Pancreas (tissue), 10 donors: ENCODE data around the gene NINJ1. TPM values are rescaled to one million over a fixed set of nuclear protein-coding genes. Genes with fewer than 3 reads are reported as not detected.

Source experiments
- ATAC-seq, 4 donors: fragments of 200-7000 bp; cut with Tn5 transposase; one replicate each; pipeline versions ENCODE4 v1.8.0 to v1.9.1; 2020; ENCODE audit warnings: mild to moderate bottlenecking in 4 of 4, moderate library complexity in 4 of 4
- DNase-seq, 6 donors: peaks; one replicate each; pipeline ENCODE4 v3.0.0-alpha.2; 2020
- FAIRE-seq: peaks from 2 replicates; lab custom pipeline; 2012; peaks lifted over from hg19 to GRCh38; lab: Jason Lieb, UNC
- H3K27ac ChIP-seq, 4 donors: fragments of 200-600 bp; sonication (generic); 1 replicate in 3 of 4; 2 replicates in 1 of 4; pipeline versions ENCODE4 v1.5.0 to v1.8.0; 2020
- H3K27me3 ChIP-seq, 4 donors: fragments of 200-600 bp; one replicate each; pipeline ENCODE4 v1.8.0; 2021
- H3K36me3 ChIP-seq, 3 donors: fragments of 200-600 bp; sonication (generic) in 1 of 3; one replicate each; pipeline versions ENCODE4 v1.5.0 to v1.8.0; 2020 to 2021
- H3K4me1 ChIP-seq, 3 donors: fragments of 200-600 bp; one replicate each; pipeline ENCODE4 v1.8.0; 2021
- H3K4me3 ChIP-seq, 4 donors: fragments of 200-600 bp; sonication (generic) in 2 of 4; one replicate each; pipeline versions ENCODE4 v1.5.0 to v1.8.0; 2020 to 2021
- H3K9me3 ChIP-seq, 4 donors: fragments of 200-600 bp; one replicate each; pipeline ENCODE4 v1.8.0; 2021
- WGBS, 2 donors: extraction: QIAGEN DNeasy Blood & Tissue Kit; methylation state at CpG; one replicate each; pipeline ENCODE4 v1.1.7; 2013; 5-methylcytosine and 5-hydroxymethylcytosine counted together
- intact Hi-C, 3 donors: fragments of 100-400 bp; cut with DNase I; formaldehyde crosslinking; loops; one replicate each; pipeline versions ENCODE4 v1.11.1 to v1.14.2; 2022
- polyA plus RNA-seq, 2 donors: library from polyadenylated mRNA; stranded (reverse); fragments of 200-250 nt; gene quantifications; one replicate each; pipeline ENCODE4 v1.2.3, GENCODE V29; 2013
- total RNA-seq, 6 donors: library from RNA; stranded (reverse); fragmentation: NEBNext Ultra II Directional in 4 of 6; extraction: Animal tissue kit (Norgen Biotek cat#: 25700) in 4 of 6; gene quantifications; one replicate each; pipeline versions ENCODE4 v1.2.1 to v1.2.4, GENCODE V29; 2021 to 2023
- TF ChIP-seq, protein P1 (sequence below), 4 donors: fragments of 200-600 bp; sonication (generic) in 3 of 4; IDR thresholded peaks; one replicate each; pipeline versions ENCODE4 v1.5.0 to v1.8.0; 2021; ENCODE audit warnings: antibody characterized with exemption in 4 of 4
- donor health status: healthy with polysubstance abuse.
- donor health status: DM: no; HTN: no; CAD: no; lungs with moderate emphysema.
- donor health status: DM: no; HTN: no; CAD: no.
- donor health status: control.
- donor health status: control.
- donor health status: Bipolar disorder and iron deficiency.
- donor health status: DM: yes; HTN: yes; CAD: no.
- donor health status: DM: no; HTN: no; CAD: no.
- donor health status: DM: no; HTN: no; CAD: no.
- donor health status: DM: yes; HTN: yes; CAD: no.

The NINJ1 gene
- total and polyA plus RNA-seq, 8 donors, result 15.6 to 33.2 (median 21.3) TPM

DNA sequence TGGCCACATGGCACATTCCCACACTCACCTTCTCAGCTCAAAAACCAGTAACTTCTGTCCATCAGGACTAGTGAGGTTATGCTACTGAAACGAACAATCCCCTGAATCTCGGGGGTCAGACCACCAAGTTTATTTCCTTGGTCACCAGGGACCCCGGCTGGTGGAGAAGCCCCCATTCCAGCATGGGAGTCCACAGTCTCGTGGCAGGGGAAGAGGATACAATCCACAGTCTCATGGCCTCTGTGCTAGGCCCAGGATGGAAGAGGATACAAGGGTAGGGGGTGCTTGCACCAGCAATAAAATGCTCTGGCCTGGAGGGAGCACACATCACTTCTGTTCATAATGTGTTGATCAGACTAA, 45.4 kb downstream of the NINJ1 start:
- TF ChIP-seq, protein P1, sequence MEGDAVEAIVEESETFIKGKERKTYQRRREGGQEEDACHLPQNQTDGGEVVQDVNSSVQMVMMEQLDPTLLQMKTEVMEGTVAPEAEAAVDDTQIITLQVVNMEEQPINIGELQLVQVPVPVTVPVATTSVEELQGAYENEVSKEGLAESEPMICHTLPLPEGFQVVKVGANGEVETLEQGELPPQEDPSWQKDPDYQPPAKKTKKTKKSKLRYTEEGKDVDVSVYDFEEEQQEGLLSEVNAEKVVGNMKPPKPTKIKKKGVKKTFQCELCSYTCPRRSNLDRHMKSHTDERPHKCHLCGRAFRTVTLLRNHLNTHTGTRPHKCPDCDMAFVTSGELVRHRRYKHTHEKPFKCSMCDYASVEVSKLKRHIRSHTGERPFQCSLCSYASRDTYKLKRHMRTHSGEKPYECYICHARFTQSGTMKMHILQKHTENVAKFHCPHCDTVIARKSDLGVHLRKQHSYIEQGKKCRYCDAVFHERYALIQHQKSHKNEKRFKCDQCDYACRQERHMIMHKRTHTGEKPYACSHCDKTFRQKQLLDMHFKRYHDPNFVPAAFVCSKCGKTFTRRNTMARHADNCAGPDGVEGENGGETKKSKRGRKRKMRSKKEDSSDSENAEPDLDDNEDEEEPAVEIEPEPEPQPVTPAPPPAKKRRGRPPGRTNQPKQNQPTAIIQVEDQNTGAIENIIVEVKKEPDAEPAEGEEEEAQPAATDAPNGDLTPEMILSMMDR (IDR thresholded peaks at IDR 0.05), result no peak
- no peaks in the 10 kb centered on the region for H3K9me3 ChIP-seq
- FAIRE-seq, result no peak
- H3K4me1 ChIP-seq, result no peaks in the 10 kb centered on the region
- intact Hi-C loops, result no loop called here
- no peak for ATAC-seq
- no peak overlapping the region for H3K4me3 ChIP-seq
- 86 to 94% methylated on average over 4 of the region's 4 CpGs for WGBS, 2 donors
- H3K36me3 ChIP-seq, result no peaks in the 10 kb centered on the region
- DNase-seq, result peak in 1 of 6 donors; percentile 38
- no peaks in the 10 kb centered on the region for H3K27me3 ChIP-seq
- H3K27ac ChIP-seq, result no peak overlapping the region

DNA sequence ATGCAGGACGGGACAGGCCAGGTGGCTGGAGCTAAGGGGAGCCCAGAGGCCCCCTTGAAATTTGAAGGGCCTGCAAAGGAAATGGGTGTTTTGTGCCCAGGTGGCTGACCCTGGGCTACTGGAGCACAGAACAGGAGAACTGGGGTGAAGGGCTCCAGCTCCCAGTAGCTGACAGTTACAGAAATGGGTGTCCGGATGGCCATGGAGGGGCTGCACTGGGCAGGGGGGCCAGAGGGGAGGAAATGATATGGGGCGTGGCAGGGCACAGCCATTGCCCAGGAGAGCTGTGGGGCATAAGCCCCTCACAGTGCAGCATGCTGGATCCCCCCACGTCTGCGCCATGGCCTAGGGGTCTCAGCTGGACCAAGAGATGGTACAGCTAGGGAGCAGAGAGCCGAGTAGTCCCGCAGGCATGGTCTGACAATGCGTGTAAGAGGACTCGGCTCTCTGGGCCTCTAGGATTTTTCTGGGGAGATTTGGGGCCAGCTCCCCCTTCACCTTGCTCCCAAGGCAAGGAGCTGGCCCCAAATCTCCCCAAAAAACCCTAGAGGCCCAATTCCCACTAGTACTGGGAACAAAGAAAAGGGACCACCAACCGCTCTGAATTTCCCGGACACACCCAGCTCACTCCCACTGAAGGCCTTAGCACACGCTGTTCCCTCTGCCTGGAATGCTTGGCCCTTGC, 45.9 kb downstream of the NINJ1 start:
- FAIRE-seq (no peak), ATAC-seq (no peak), DNase-seq (peak in 2 of 6 donors; percentile 25 to 35)
- Histone ChIP-seq H3K9me3 (no peaks in the 10 kb centered on the region), H3K4me1 (no peaks in the 10 kb centered on the region), H3K4me3 (no peak overlapping the region), H3K36me3 (no peaks in the 10 kb centered on the region), H3K27ac (no peak overlapping the region), H3K27me3 (no peaks in the 10 kb centered on the region)
- intact Hi-C loops, result no loop called here
- TF ChIP-seq, protein P1 (IDR thresholded peaks at IDR 0.05), result no peak
- WGBS, 2 donors, result 94 to 97% methylated on average over 12 of the region's 12 CpGs

DNA sequence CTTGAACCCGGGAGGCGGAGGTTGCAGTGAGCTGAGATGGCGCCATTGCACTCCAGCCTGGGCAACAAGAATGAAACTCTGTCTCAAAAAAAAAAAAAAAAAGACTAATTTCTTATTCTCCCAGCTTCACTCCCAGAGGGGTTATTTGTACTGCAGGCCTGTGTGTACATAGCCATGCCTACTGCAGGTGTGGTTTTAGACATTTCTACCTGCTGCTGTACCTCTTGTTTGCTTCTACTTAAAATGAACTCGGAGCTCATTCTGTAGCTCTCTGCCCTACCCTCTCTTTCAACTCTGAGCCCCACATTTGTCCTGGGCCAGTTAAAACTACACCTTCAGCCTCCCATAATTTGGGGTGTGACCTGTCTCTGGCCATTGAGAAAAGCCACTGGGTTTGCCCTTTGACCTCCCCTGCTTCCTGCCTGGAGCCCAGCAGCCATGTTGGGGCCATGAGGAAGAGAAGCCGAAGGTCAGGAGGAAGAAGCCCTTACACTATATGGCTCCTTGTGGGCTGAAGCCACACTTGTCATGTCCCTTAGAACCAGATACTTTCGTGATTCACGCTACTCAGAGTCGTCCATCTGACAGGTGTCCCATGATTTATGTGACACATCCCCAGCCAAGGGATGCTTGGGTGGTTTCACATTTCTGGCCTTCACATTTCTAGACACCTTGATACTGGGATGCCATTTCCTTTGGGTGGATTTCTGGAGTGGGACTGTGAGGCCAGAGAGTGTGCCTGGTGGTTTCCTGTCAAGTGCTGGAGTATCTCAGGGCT, 47.4 kb downstream of the NINJ1 start:
- no peaks in the 10 kb centered on the region for H3K9me3 ChIP-seq
- intact Hi-C loops, result no loop called here
- no peaks in the 10 kb centered on the region for H3K4me1 ChIP-seq
- H3K36me3 ChIP-seq, result no peaks in the 10 kb centered on the region
- ATAC-seq (no peak), FAIRE-seq (no peak), DNase-seq (peak in 1 of 6 donors; percentile 13)
- WGBS, 2 donors, result 88 to 94% methylated on average over 8 of the region's 8 CpGs
- no peaks in the 10 kb centered on the region for H3K27me3 ChIP-seq
- no peak overlapping the region for H3K27ac ChIP-seq
- TF ChIP-seq, protein P1 (IDR thresholded peaks at IDR 0.05), result no peak
- no peak overlapping the region for H3K4me3 ChIP-seq

DNA sequence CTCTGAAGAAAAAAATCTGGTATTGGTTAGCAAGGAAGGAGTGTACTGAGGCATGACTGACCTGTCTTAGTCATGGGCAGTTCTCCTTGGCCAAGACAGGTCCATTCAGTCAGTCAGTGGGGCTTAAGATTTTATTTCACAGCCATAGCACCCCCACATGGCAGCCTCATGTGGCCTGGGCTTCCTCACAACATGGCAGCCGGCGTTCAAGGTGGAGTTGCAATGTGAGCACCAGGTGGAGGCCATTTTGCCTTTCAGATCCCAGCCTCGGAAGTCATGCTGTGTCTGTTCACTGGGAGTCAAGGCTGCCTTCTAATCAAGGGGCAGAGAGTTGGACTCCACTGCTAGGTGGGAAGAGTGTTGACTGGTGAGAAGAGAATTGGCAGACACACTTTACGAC, 48.4 kb downstream of the NINJ1 start:
- Histone ChIP-seq H3K4me3 (no peak overlapping the region), H3K9me3 (no peaks in the 10 kb centered on the region), H3K27me3 (no peaks in the 10 kb centered on the region), H3K36me3 (no peaks in the 10 kb centered on the region), H3K27ac (no peak overlapping the region), H3K4me1 (no peaks in the 10 kb centered on the region)
- no peak for FAIRE-seq
- no peak for ATAC-seq
- TF ChIP-seq, protein P1 (IDR thresholded peaks at IDR 0.05), result no peak
- peak in 1 of 6 donors; percentile 24 for DNase-seq
- 93 to 98% methylated on average over 4 of the region's 4 CpGs for WGBS, 2 donors
- intact Hi-C loops, result no loop called here

DNA sequence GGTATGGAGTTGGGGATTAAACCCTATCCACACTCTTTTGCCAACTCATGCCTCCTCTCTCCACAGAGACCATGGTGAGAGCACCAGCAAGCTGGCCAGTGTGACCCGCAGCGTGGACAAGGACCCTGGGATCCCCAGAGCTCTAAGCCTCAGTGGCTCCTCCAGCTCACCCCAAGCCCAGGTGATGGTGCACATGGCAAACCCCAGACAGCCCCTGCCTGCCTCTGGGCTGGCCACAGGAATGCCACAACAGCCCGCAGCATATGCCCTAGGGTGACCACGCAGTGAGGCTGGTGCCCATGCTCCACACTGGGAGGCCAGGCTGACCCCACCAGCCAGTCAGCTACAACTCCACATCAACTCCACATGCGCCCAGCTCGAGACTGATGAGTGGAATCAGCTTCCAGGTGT, 49.6 kb downstream of the NINJ1 start:
- no peaks in the 10 kb centered on the region for H3K36me3 ChIP-seq
- no peak overlapping the region for H3K4me3 ChIP-seq
- intact Hi-C loops, result no loop called here
- H3K9me3 ChIP-seq, result no peaks in the 10 kb centered on the region
- WGBS, 2 donors, result 91 to 98% methylated on average over 6 of the region's 6 CpGs
- no peaks in the 10 kb centered on the region for H3K4me1 ChIP-seq
- FAIRE-seq (no peak), ATAC-seq (no peak), DNase-seq (peak in 2 of 6 donors; percentile 41 to 51)
- TF ChIP-seq, protein P1 (IDR thresholded peaks at IDR 0.05), result no peak
- no peak overlapping the region for H3K27ac ChIP-seq
- no peaks in the 10 kb centered on the region for H3K27me3 ChIP-seq
